Large intestine (tissue), 3 donors: Measurements from ENCODE around the gene PKHD1. TPM values are rescaled to one million over a fixed set of nuclear protein-coding genes. Genes with fewer than 3 reads are reported as not detected.

Experiments
- DNase-seq, 2 donors: peaks; one replicate each; pipeline versions ENCODE4 v3.0.0 to v3.0.0-alpha.2; 2013
- H3K27ac ChIP-seq: one replicate; pipeline ENCODE4 v1.5.1; 2013; ENCODE audit warnings: low read length
- H3K27me3 ChIP-seq: 2 replicates; pipeline ENCODE4 v1.6.1; 2013; ENCODE audit warnings: low read length; ENCODE audit not compliant: control insufficient read depth, insufficient read depth
- H3K36me3 ChIP-seq: 2 replicates; pipeline ENCODE4 v1.6.1; 2013; ENCODE audit warnings: low read length; ENCODE audit not compliant: control insufficient read depth, insufficient read depth
- H3K4me1 ChIP-seq: one replicate; pipeline ENCODE4 v1.6.1; 2013; ENCODE audit warnings: low read length; ENCODE audit not compliant: control insufficient read depth, insufficient read depth
- H3K4me3 ChIP-seq: one replicate; pipeline ENCODE4 v1.5.1; 2013; ENCODE audit warnings: low read length
- H3K9me3 ChIP-seq: one replicate; pipeline ENCODE4 v1.6.1; 2013; ENCODE audit warnings: mild to moderate bottlenecking, low read depth, low read length, moderate library complexity; ENCODE audit not compliant: control insufficient read depth
- WGBS: methylation state at CpG from one replicate; pipeline ENCODE4 v1.1.5; 2013; ENCODE audit warnings: low lambda C conversion rate; ENCODE audit not compliant: insufficient coverage; 5-methylcytosine and 5-hydroxymethylcytosine counted together
- polyA plus RNA-seq: library from polyadenylated mRNA; unstranded; fragments of 120-200 nt; gene quantifications from one replicate; pipeline ENCODE4 v1.2.1, GENCODE V29; 2013

The PKHD1 gene
- polyA plus RNA-seq, 1 donor = 0.36 TPM

DNA sequence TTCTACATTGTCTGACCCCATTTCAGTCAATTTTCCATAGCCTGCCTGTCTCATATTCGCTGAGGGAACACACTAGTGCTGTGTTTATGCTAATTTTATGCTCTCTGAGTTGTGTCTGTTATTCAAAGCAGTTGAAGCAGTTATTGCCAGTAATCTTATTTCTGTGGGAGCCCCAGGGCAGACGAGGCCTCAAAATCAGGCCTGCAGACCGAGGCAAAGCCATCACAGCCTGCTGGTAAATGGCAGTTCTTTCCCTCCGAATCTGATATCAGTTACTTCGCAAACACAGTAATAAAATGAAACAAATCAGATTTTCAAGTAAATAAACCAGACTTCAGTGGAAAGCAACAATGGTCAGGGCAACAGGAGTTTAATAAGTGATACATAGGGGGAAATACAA is 508.4 kb downstream of the PKHD1 start:
- no peak overlapping the region for H3K27ac ChIP-seq
- no peak for DNase-seq
- WGBS = 100% methylated on average over 1 of the region's 5 CpGs
- H3K9me3 ChIP-seq = no peaks in the 10 kb centered on the region
- no peak overlapping the region for H3K4me3 ChIP-seq
- no peaks in the 10 kb centered on the region for H3K36me3 ChIP-seq
- H3K4me1 ChIP-seq = no peaks in the 10 kb centered on the region
- no peaks in the 10 kb centered on the region for H3K27me3 ChIP-seq

DNA sequence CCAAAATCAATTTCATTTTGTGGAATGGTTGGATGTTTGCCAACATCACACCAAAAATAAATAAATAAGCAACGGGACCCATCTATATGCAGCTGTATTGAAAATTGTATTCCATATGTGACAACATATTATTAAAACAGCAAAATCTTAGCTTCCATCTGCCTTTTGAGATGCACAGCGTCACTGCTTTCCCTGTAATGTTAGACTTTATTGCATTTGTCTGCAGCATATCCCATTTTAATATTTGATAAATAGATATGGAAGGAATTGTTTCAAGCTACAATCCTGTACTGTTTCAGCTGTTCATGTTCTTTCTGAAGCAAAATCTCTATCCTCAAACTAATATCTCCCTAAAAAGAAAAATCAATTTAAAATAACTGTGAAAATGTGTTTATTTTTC is 509.1 kb downstream of the PKHD1 start:
- no peak overlapping the region for H3K27ac ChIP-seq
- no peaks in the 10 kb centered on the region for H3K9me3 ChIP-seq
- H3K4me3 ChIP-seq = no peak overlapping the region
- WGBS = no CpG with 5 or more reads among the region's 2 CpGs
- no peaks in the 10 kb centered on the region for H3K27me3 ChIP-seq
- H3K4me1 ChIP-seq = no peaks in the 10 kb centered on the region
- no peak for DNase-seq
- H3K36me3 ChIP-seq = no peaks in the 10 kb centered on the region

DNA sequence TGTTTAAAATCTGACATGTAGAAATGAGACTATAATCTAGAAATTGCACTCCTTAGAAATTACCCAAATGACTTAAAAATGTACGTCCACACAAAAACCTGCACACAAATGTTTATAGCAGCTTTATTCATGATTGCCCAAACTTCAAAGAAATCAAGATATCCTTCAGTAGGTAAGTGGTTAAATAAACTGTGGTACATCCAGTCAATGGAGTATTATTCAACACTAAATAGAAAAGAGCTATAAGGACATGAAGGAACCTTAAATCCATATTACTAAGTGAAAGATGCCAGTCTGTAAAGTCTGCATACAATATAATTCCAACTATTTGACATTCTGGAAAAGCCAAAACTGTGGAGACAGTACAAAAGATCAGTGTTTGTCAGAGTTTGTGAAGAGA is 513.4 kb downstream of the PKHD1 start:
- no CpG with 5 or more reads among the region's 1 CpG for WGBS
- H3K4me1 ChIP-seq = no peaks in the 10 kb centered on the region
- no peaks in the 10 kb centered on the region for H3K27me3 ChIP-seq
- no peaks in the 10 kb centered on the region for H3K9me3 ChIP-seq
- no peaks in the 10 kb centered on the region for H3K36me3 ChIP-seq
- H3K27ac ChIP-seq = no peak overlapping the region
- no peak for DNase-seq
- no peak overlapping the region for H3K4me3 ChIP-seq

DNA sequence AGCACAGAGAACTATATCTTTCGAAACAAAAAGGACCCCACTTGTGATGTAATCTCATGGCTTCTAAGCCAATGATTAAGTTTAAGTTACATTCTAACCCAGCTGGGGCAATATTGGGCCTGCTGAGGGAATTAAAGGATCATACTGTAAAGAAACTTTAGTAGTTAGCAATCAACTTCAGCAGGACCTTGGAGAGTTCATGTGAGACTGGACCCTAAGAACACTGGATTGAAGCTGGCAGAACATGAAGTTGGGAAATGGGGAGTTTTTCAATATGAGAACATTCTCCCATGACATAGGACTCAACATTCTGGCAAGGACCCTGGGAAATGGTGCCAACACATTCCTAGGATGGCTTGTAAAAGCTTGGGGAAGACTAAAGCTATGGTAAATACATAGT is 516.2 kb downstream of the PKHD1 start:
- no peaks in the 10 kb centered on the region for H3K27me3 ChIP-seq
- no CpG with 5 or more reads among the region's 1 CpG for WGBS
- no peak overlapping the region for H3K4me3 ChIP-seq
- no peaks in the 10 kb centered on the region for H3K4me1 ChIP-seq
- no peak for DNase-seq
- H3K36me3 ChIP-seq = no peaks in the 10 kb centered on the region
- no peaks in the 10 kb centered on the region for H3K9me3 ChIP-seq
- no peak overlapping the region for H3K27ac ChIP-seq

DNA sequence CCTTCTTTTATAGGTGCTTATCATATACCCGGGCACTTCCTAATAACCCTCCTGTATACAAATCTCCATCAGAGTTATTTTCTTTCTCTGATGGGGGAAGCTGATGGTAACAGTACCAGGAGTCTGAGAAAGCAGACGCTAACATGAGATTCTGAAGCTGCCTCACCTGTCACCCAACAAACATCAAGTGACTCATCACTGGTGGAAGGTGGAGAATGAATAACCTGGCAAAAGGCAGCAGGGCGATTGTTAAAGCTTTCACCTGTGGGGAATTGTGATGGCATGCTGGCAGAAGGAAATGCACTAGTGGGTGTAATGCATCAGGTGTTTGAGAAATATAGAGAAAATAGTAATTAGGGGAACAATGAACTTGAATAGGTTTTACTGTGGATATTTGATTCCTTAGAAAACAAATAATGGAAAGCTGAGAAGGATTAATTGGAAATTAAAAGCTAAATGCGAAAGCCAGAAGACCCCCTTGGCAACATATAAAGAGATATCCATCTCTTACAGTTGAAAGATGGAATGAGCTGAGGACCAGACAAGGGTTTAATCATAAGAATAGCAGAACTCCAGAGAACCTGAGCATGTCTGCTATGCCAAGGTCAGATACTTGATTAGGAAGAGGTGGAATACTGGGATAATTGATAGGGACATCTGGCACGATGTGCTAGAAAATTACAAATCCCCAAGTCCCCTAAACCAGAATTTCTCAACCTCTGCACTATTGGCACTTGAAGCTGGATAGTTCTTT is 517.1 kb downstream of the PKHD1 start:
- Histone ChIP-seq H3K9me3 (no peaks in the 10 kb centered on the region), H3K36me3 (no peaks in the 10 kb centered on the region), H3K4me3 (no peak overlapping the region), H3K4me1 (no peaks in the 10 kb centered on the region), H3K27me3 (no peaks in the 10 kb centered on the region), H3K27ac (no peak overlapping the region)
- WGBS = 100% methylated on average over 1 of the region's 5 CpGs
- DNase-seq = no peak

DNA sequence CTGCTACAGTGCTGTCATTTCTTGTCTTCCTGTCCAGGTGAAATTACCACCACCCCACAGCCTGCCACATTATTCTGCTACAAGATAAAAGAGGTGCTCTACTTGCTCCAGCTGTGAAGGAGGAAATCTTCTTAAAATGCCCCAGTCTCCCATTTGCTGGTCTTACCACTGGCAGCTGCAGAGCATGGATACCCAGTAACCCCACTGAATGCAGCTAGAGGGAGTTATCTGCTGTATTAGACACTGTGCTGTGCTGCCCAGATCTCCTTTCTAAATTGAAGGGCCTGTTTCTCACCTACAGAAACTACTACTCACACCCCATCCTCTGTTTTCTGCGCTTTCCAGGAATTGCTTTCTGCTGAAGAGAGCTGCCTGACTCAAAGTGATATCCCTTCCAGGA is 517.8 kb downstream of the PKHD1 start:
- no peak overlapping the region for H3K27ac ChIP-seq
- no peak for DNase-seq
- no peaks in the 10 kb centered on the region for H3K4me1 ChIP-seq
- H3K36me3 ChIP-seq = no peaks in the 10 kb centered on the region
- no peaks in the 10 kb centered on the region for H3K9me3 ChIP-seq
- no peaks in the 10 kb centered on the region for H3K27me3 ChIP-seq
- no peak overlapping the region for H3K4me3 ChIP-seq
- no CpG with 5 or more reads among the region's 1 CpG for WGBS

DNA sequence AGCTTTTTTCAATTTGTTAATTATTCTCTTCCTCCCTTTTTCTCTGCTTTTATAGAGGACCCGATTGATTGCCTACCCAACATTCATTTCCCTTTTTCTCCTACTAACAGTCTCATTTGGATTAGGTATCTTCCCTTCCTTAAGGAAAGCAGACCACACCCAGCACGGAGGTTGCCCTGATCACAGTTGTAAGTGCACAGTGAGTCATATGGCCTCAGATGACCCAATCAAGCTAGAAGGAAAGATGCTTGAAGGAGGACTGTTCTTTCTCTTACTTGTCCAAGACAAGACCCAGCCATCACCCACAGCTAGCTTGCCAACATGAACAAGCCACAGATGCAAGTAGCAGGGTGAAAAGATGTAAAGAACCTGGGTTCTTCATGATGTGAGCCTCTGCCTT is 518.6 kb downstream of the PKHD1 start:
- Histone ChIP-seq H3K4me1 (no peaks in the 10 kb centered on the region), H3K27ac (no peak overlapping the region), H3K9me3 (no peaks in the 10 kb centered on the region), H3K27me3 (no peaks in the 10 kb centered on the region), H3K36me3 (no peaks in the 10 kb centered on the region), H3K4me3 (no peak overlapping the region)
- 89% methylated on average over 1 of the region's 2 CpGs for WGBS
- DNase-seq = no peak

DNA sequence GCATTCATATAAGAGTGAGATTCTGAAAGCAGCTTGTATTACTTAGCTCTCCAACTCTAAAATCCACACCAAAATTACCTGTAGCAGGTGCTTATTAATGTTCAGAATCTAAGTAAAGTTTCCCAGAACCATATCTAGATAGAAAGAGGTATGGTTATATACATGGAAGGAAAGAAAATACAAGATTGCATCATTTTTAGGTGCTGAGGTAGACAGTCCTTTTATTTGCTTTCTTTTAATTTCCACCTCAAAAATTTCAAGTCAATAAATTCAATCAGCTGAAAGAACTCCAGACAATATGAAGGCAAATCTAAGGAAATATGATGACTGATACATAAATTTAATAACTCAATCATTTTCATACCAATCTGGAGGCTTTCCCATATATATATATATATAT is 521.9 kb downstream of the PKHD1 start:
- no peaks in the 10 kb centered on the region for H3K36me3 ChIP-seq
- no peak overlapping the region for H3K27ac ChIP-seq
- H3K9me3 ChIP-seq = no peaks in the 10 kb centered on the region
- DNase-seq = no peak
- H3K4me1 ChIP-seq = no peaks in the 10 kb centered on the region
- no peak overlapping the region for H3K4me3 ChIP-seq
- no peaks in the 10 kb centered on the region for H3K27me3 ChIP-seq

Other genes starting within 250 kb of the PKHD1 start
- gene IL17A, start 98.8 kb upstream of the PKHD1 start, polyA plus RNA-seq = 0.78 TPM
- gene IL17F, start 156.9 kb upstream of the PKHD1 start, polyA plus RNA-seq = 0.55 TPM
- gene MCM3, start 197.1 kb upstream of the PKHD1 start, polyA plus RNA-seq = 55.9 TPM